GM12864 (cell line): Measurements from ENCODE around the gene PDS5B.

Experiments used
- DNase-seq: peaks from one replicate; pipeline ENCODE4 v3.0.0-alpha.2; 2011; ENCODE audit warnings: low read depth
- H3K4me3 ChIP-seq: 2 replicates; pipeline ENCODE4 v1.5.1; 2011; ENCODE audit warnings: mild to moderate bottlenecking, low read depth, low read length, control low read depth
- CTCF ChIP-seq: IDR thresholded peaks from 2 replicates; pipeline ENCODE4 v1.5.1; 2011; ENCODE audit warnings: low read depth, mild to moderate bottlenecking, moderate library complexity, low read length, control low read depth, inconsistent platforms; ENCODE audit errors: missing control alignments

The PDS5B gene, protein sequence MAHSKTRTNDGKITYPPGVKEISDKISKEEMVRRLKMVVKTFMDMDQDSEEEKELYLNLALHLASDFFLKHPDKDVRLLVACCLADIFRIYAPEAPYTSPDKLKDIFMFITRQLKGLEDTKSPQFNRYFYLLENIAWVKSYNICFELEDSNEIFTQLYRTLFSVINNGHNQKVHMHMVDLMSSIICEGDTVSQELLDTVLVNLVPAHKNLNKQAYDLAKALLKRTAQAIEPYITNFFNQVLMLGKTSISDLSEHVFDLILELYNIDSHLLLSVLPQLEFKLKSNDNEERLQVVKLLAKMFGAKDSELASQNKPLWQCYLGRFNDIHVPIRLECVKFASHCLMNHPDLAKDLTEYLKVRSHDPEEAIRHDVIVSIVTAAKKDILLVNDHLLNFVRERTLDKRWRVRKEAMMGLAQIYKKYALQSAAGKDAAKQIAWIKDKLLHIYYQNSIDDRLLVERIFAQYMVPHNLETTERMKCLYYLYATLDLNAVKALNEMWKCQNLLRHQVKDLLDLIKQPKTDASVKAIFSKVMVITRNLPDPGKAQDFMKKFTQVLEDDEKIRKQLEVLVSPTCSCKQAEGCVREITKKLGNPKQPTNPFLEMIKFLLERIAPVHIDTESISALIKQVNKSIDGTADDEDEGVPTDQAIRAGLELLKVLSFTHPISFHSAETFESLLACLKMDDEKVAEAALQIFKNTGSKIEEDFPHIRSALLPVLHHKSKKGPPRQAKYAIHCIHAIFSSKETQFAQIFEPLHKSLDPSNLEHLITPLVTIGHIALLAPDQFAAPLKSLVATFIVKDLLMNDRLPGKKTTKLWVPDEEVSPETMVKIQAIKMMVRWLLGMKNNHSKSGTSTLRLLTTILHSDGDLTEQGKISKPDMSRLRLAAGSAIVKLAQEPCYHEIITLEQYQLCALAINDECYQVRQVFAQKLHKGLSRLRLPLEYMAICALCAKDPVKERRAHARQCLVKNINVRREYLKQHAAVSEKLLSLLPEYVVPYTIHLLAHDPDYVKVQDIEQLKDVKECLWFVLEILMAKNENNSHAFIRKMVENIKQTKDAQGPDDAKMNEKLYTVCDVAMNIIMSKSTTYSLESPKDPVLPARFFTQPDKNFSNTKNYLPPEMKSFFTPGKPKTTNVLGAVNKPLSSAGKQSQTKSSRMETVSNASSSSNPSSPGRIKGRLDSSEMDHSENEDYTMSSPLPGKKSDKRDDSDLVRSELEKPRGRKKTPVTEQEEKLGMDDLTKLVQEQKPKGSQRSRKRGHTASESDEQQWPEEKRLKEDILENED (N-terminal part only)

GRCh38 chr13:32586080-32586900 is at the start of gene PDS5B:
Gene PDS5B, plus strand, starts transcription at chr13:32586452. Its CDS starts 62,321 bp downstream, at chr13:32648773.
- DNase-seq, result peak; percentile 68
- TF ChIP-seq CTCF, result peak; percentile 64
- H3K4me3 ChIP-seq, result peak within 1 kb of the TSS; percentile 70

DNA sequence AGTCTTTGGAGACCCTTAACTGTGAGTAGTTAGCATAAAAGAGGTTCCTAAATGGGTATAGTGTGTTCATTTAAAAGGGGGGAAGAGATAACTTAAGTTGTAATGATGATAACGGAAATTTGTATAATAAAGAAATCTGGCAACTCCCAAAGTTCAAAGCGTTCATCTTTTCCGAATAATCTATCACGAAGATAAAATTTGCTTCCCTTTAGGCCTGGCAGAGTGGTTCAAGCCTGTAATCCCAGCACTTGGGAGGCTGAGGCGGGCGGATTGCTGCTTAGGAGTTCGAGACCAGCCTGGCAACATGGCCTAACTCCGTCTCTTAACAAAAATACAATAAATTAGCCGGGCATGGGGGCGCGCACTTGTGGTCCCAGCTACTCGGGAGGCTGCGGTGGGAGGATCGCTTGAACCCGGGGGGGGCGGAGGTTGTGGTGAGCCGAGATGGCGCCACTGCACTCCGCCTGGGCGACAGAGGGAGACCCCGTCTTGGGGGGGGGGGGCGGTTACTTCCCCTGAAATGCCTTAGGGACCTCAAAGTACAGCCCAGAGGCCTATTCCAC is 48.6 kb upstream of the PDS5B start:
- peak overlapping the region; percentile 96 for H3K4me3 ChIP-seq
- no peak for DNase-seq
- TF ChIP-seq CTCF, result no peak

- peak; percentile 57 for DNase-seq
- TF ChIP-seq CTCF, result peak; percentile 4
- peak overlapping the region; percentile 96 for H3K4me3 ChIP-seq
Measured at GRCh38 chr13:32538143-32538620, 48.1 kb upstream of the PDS5B start.

DNA sequence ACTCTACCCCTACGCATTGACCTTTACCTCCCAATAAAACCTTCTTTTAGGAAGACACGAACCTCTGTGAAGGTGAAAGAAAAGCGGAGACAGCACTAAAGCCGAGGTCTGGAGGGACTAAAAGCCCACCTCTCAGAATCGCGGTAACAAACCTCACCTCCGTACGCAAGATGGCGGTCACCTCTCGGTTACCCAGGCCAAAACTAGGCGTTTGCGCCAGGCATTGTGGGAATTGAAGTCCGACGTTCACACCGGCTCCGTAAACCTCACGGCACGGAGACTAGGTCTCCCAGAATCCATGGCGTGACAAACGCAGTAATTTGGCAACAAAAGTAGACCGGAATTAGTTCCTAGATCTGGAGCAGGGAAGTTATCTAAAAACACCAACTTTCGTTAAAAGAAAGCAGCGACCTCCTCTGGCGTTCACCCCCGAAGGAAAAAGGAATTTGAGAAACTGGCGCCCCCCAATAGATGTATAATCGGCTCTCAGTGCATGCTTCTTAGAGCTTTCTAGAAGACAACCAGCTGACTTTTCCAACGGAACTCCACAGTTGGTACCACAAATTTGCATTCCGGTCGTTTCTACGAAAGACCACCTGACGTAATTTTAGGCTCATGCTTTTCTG is 47.5 kb upstream of the PDS5B start, which contains the start of gene N4BP2L2:
Gene N4BP2L2, minus strand, starts transcription at position 175 of the 626 bp plus-strand sequence. CDS start 1,768 bp downstream, outside the sequence.
- TF ChIP-seq CTCF, result no peak
- DNase-seq, result peak; percentile 95
- peak within 1 kb of the TSS; percentile 96 for H3K4me3 ChIP-seq

DNA sequence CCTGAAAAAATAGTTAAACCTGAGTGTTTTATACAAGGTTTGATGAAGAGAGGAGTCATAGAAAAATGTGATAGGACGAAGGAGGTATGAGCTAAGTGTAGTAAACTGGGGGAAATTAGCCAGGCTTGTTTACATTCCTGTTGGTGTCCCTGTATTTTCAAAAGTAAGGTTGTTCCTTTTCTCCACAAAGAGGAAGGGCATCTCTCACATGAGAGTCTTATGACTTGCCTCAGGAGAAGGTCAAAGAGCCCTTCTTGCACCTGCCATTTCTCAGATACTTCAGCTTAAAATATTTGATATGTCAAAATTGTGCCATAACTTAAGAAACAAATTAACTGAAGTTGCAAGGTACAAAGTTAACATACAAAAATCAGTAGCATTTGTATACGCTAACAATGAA is 44.0 kb upstream of the PDS5B start:
- no peak overlapping the region for H3K4me3 ChIP-seq
- no peak for TF ChIP-seq CTCF
- no peak for DNase-seq
